HG03354 (cell line): ENCODE data around the gene C11orf68.
"Not testable (repeated sequence)": the region's sequence is repeated elsewhere in the genome, so short reads cannot be mapped to it uniquely, and the experiment has no call there.

Source experiments
- ATAC-seq: cut with Tn5 transposase; IDR thresholded peaks from one replicate; pipeline ENCODE4 v1.9.1; 2021; ENCODE audit warnings: mild to moderate bottlenecking; ENCODE audit not compliant: unreplicated experiment, poor library complexity, severe bottlenecking

The C11orf68 gene

DNA sequence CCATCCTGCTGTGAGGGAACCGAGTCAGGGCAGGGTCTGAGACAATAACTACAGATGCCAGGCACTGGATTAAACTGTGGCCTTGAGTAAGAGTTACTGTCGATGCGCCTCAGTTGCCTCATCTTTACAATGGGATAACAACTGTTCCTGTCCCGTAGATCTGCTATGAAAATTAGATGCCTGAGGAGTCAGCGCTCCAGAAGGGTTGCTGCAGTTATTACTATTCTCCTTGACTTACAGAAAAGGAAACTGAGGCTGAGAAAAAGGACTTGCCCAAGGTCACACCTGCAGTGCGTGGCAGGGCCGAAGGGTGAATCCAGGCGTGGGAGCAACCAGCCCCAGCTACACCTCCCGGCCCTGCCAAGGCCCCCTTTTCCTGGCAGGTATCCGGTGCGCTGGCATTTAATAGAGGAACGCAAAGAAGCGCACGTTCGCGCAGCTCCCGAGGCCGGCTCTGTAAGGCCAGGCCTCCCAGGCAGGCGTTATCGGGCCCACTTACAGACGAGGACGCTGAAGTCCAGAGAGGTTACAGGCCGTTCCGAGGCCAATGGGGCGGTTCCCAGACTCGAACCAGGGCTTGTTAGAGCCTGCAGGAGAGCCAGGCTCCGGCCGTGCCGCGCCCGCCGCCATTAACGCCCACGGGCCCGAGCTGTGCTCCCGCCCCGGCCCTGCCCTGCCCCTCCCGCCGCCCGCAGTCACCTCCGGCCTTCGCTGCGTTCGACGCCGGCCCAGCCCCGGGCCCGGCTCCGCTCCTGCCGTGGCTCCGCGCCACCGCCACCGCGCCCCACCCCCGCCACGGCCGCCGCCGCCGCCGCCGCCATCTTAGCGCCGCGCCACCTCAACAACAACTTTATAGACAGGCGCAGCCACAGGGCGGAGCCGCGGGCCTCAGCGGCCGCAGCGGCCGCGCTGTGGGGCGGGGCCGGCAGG, at the start of gene C11orf68:
Gene C11orf68, minus strand, starts transcription at position 852 of the 930 bp plus-strand sequence. Its CDS starts 31 bp downstream, at position 821.
- peak; percentile 55 for ATAC-seq

DNA sequence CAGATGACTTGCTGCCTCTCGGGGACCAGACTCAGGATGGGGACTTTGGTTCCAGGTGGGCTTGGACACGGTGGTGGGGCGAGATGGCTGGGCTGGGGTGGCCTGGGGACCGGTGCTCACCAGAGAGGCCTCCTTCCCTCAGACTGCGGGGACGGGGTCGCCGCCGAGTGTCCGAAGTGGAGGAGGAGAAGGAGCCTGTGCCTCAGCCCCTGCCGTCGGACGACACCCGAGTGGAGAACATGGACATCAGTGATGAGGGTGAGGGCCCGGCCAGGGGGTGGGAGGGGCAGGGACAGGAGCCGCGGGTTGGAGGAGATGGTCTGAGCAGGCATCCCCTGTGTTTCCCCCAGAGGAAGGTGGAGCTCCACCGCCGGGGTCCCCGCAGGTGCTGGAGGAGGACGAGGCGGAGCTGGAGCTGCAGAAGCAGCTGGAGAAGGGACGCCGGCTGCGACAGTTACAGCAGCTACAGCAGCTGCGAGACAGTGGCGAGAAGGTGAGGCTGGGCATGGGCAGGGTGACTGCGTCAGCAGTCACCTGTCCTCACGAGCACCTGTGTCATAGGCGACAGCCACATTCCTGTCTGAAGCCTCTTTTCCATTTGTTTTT, 48.6 kb upstream of the C11orf68 start:
- no peak for ATAC-seq

DNA sequence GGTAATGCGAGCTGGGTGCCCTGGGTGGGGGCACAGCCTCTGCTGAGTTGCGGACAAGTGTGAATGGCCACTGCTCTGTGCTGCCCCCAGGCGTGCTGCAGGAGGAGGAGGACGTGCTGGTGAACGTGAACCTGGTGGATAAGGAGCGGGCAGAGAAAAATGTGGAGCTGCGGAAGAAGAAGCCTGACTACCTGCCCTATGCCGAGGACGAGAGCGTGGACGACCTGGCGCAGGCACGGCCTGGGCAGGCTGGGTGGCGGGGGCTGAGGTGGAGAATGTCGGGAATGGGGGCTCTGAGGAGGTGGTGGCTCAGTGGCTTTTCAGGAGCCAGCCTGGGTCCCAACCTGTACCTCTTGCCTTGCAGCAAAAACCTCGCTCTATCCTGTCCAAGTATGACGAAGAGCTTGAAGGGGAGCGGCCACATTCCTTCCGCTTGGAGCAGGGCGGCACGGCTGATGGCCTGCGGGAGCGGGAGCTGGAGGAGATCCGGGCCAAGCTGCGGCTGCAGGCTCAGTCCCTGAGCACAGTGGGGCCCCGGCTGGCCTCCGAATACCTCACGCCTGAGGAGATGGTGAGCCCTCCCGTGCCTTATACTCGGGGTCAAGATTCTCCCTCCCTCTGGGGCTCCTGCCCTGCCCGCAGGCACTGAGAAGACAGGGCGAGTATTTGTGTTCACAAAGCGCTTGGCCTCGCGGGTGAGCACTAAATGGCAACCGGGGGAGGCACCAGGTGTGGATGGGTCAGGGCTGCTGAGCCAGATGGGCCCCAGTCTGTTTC, 47.3 kb upstream of the C11orf68 start:
- no peak for ATAC-seq

DNA sequence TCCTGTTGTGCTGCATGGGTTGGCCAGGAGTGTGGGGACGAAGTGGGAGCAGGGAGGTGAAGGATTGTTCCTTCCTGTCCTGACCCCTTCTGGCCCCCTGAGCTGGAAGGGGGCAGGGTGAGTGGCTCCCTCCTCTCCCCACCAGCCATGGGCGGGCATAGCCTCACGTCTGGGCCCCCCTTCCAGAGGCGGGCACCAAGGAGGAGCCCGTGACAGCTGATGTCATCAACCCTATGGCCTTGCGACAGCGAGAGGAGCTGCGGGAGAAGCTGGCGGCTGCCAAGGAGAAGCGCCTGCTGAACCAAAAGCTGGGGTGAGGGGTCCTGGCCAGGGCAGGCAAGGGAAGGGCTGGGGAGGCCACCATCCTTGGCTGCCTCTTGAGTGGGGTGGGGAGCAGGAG, 46.0 kb upstream of the C11orf68 start:
- ATAC-seq = no peak

DNA sequence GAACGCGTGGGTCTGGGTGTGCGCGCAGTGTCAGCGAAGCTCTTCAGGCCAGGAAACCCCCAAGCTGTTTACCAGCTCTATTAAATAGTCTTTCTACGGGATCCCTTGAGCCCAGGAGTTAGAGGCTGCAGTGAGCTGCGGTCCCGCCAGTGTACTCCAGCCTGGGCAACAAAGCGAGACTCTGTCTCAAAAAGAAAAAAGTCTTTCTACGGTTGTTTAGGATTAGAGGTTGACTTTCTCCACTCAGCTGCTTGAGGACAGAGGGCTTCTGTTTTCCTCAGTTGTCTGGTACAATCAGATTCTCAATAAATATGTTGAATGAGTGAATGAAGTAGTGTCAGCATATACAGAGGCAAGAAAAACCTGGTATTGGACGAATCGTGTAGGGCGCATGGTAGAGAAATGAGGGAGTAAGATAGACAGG, 43.3 kb upstream of the C11orf68 start:
- no peak for ATAC-seq

DNA sequence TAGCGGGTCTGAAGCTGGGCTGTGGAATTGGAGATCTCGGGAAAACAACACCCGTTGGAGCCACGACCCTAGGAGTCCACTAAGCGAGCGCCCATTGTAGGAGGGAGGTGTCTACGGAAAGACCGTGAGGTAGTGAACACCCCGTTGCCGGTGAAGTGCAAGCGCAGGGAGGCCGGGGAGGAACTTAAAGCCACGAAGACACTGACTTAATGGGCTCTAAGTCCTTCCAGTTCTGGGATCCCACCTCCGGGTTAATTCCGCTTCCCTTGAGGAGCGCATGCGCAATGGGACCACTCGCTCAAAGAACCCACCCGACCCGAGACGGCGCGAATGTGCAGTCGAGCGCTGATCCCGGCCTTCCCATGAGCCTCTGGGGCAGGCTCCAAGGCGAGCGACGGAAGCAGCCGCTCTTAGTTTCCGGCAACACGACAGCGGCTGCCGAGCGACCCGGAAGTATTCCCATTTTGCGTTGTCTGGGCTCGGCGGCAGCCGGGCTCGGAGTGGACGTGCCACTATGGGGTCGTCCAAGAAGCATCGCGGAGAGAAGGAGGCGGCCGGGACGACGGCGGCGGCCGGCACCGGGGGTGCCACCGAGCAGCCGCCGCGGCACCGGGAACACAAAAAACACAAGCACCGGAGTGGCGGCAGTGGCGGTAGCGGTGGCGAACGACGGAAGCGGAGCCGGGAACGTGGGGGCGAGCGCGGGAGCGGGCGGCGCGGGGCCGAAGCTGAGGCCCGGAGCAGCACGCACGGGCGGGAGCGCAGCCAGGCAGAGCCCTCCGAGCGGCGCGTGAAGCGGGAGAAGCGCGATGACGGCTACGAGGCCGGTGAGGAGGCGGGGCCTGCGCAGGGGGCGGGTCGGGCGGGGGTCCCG, 42.6 kb upstream of the C11orf68 start, which contains the start of gene SART1:
Gene SART1, plus strand, starts transcription at position 468 of the 874 bp plus-strand sequence. Its CDS starts 47 bp downstream, at position 515.
- ATAC-seq = peak; percentile 84

DNA sequence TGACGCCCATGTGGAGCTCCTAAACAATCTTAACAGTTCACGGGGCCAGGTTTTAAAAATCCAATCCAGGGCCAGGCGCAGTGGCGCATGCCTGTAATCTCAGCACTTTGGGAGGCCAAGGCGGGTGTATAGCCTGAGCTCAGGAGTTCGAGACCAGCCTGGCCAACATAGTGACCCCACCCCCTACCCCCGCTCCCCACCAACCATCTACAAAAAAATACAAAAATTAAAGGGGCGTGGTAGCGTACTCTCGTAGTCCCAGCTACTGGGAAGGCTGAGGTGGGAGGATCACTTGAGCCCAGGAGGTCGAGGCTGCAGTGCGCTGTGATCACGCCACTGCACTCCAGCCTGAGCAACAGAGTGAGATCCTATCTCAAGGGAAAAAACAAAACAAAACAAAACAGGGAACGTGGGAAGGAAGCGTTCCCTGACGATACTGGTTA, 42.0 kb upstream of the C11orf68 start:
- no peak for ATAC-seq

DNA sequence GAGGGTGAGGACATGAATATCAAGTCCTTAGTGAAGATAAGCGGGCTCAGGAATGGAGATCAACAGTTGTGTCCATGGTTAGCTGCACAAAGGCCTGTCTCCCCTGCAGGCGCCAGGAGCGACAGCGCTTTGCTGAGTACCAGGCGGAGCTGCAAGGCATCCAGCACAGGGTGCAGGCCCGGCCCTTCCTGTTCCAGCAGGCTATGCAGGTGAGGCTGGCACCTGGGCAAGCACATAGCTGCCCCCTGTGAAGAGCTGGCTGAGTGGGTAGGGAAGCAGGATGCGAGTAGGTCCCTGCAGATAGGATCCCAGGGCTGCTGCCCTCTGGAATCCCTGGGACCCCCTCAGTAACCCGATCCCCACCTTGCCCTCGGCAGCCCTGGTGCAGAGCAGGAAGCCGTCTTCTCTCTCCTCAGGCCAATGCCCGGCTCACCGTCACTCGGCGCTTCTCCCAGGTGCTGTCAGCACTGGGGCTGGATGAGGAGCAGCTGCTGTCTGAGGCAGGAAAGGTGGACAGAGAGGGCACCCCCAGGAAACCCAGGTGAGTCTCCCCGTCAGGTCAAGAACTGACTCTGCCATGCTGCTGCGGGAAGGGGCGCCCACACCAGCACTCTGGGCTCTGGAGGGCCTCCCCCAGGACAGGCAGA, 40.0 kb upstream of the C11orf68 start:
- ATAC-seq = no peak

DNA sequence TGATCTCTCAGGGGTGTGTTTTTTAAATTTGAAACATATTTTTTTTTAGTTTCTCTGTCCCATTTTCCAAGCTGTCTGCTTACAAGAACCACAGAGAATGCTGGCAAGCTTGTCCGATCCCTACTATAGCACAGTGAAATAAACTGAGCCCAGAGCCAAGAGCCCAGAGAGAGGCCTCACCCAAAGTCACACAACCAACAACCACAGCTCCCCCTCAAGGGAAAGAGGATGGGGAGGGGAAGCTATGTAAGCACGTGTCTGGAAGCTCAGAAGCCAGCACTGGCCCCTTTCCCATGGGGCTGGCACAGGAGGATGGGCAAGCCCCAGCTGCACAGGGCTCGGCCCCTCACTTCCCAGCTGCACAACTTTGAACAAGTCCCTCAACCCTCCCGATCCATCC, 39.4 kb upstream of the C11orf68 start:
- no peak for ATAC-seq

DNA sequence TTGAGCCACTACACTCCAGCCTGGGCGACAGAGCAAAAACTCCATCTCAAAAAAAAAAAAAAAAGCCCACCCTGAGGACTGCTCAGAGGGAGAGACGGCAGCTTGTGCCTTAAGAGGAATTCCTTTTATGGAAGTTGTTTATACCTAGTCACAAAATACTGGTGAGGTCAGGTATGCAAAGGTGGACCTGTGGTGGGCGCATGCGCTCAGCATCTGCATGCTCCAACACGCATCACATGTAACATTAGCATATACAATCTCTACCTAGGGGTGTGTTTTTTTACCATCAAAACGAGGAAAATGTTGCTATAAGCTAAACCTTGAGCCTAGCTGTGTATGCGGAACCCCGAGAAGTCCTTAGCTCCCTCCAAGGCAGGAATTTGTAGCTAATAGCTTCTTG, 35.9 kb upstream of the C11orf68 start:
- no peak for ATAC-seq

DNA sequence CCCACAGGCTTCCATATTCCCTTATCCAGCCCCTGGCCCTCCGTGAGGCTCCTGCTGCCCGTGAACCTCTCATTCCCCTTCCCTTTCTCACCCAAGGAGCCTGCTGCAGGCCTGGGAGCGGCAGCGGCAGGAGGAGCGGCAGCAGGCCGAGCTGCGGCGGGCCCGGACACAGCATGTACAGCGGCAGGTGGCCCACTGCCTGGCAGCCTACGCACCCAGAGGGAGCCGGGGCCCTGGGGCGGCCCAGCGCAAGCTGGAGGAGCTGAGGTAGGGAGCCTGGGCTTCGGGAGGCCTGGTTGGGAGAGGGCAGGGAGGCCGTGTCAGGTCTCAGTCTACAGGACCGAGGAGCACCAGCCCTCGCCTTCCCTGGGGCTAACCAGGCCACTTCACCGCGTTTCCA, 34.6 kb upstream of the C11orf68 start:
- no peak for ATAC-seq

DNA sequence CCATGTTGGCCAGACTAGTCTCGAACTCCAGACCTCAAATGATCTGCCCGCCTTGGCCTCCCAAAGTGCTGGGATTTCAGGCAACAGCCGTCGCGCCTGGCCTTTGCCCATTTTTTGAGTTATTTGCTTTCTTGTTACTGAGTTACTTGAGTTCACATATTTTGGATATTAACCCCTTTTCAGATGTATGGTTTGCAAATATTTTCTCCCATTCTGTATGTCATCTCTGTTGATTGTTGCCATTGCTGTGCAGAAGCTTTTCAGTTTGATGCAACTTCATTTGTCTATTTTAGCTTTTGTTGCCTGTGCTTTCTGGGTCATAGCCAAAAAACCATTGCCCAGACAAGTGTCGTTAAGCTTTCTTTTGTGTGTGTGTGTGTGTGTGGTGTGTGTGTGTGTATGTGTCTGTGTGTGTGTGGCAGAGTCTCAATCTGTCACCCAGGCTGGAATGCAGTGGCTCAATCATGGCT, 33.2 kb upstream of the C11orf68 start:
- no peak for ATAC-seq

DNA sequence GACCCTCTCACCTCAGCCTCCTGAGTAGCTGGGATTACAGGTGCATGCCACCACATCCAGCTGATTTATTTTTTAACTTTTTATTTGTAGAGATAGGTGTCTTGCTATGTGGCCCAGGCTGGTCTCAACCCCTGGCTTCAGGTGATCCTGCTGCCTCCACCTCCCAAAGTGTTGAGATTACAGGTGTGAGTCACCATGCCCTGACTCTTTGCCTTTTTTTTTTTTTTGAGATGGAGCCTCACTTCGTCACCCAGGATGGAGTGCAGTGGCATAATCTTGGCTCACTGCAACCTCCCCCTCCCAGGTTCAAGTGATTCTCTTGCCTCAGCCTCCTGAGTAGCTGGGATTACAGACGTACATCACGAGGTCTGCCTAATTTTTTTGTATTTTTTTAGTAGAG, 32.8 kb upstream of the C11orf68 start:
- not testable (repeated sequence) for ATAC-seq

DNA sequence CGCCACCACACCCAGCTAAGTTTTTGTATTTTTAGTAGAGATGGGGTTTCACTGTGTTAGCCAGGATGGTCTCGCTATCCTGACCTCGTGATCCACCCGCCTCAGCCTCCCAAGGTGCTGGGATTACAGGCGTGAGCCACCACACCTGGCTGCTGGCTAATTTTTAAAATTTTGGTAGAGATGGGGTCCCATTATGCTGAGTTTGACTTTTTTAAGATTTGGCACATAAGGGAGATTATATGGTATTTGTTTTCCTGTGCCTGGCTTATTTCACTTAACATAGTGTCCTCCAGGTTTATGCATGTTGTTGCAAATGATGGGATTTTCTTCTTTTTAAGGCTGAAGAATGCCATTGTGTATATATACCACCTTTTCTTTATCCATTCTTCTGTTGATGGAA, 31.8 kb upstream of the C11orf68 start:
- ATAC-seq = not testable (repeated sequence)

DNA sequence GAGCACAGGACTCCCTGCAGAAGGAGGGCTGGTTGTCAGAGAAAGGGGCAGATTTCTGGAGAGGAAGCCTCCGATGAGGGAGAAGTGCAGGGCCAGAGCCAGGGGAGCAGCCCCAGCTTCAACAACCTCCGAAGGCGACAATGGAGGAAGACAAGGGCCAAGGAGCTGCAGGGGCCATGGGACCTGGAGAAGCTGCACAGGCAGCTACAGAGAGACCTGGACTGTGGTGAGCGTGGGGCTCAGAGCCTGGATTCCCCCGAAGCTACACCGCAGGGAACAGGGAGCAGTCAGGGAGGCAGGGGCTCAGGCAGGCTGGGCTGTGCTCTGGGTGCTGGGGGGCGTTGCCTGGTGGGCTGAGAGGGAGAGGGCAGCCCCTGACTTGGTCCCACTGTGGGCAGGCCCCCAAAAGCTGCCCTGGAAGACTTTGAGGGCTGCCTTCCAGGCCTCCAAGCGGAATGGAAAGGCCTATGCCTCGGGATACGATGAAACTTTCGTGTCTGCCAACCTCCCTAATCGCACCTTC, 28.8 kb upstream of the C11orf68 start:
- no peak for ATAC-seq

DNA sequence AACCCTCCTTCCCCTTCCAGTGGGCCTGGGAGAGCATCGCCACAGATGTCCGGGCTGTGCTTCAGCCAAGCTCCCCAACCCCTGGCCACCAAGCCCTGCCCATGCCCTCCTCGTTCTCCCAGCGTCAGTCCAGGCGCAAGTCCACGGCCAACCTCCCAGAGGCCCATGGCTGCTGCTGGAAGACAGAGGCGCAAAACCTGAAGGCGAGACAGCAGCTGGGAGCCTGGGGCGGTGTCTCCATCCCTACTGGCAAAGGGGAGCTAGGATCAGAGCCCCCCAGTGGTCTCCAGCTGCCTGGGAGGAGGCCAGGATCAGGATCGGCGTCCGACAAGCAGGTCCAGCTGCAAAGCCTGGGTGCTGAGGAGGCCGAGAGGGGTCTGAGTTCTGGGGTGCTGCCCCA, 28.3 kb upstream of the C11orf68 start:
- ATAC-seq = no peak

DNA sequence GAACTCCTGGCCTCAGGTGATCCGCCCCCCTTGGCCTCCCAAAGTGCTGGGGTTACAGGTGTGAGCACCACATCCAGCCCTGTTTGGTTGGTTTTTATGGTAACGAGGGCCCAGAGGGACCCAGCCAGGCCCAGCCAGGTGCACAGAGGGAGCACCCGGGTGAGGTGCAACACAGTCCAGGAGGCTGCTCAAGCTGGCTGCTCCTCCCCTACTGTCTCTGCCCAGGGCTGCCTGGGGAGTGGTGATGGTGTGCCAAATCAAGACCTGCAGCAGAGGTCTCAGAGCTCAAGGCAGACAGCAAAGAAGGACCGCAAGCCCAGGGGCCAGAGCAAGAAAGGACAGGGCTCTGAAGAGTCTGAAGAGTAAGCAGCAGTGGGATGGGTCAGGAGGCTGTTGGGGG, 27.8 kb upstream of the C11orf68 start:
- no peak for ATAC-seq

DNA sequence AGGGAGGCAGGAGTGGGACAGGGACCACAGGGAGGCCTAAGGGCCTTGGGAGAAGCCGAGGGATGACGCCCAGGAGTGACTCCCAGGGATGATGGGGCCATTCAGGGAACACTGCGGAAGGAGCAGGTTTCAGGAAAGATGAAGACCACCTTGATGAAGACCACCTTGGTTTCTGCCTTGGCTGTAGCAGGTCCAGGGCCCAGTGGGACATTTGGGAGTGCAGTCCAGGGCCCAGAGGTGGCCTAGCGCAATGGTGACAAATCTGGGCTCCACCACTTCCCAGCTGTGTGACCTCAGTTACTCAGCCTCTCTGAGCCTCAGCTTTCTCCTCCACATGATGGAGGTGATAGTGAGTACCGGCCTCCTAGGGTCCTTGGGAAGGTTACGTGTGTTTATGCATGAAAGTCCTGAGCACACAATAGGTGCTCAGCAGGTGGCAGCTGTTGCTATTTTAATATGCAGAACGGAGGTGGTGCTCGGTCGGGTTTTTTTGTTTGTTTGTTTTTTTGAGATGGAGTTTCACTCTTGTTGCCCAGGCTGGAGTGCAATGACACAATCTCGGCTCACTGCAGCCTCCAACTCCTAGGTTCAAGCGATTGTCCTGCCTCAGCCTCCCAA, 27.2 kb upstream of the C11orf68 start:
- ATAC-seq = no peak
